GM12878 (cell line): ENCODE results near the gene SH2D5. TPM values are rescaled to one million over a fixed set of nuclear protein-coding genes. Genes with fewer than 3 reads are reported as not detected.

Experiments
- ATAC-seq: fragments of 200-7000 bp; cut with Tn5 transposase; 3 replicates; pipeline ENCODE4 v1.9.1; 2020; ENCODE audit warnings: mild to moderate bottlenecking, moderate library complexity
- BruUV-seq: library from RNA; stranded (reverse); fragments of 400-500 nt; replicated peaks from 2 replicates; lab custom pipeline; 2021; lab: Mats Ljungman, UMichigan
- CTCF ChIA-PET: fragments of 300-600 bp; sonication (Branson Sonifier 250); formaldehyde crosslinking; extraction: SDS; loops from one replicate; lab custom pipeline; 2021; ENCODE audit warnings: inconsistent platforms; lab: Yijun Ruan, JAX
- POLR2A ChIA-PET: fragments of 350-600 bp; formaldehyde crosslinking; extraction: SDS; loops from one replicate; lab custom pipeline; 2021; ENCODE audit warnings: inconsistent platforms; lab: Charles Lee
- RAD21 ChIA-PET: fragments of 300-600 bp; sonication (Branson Sonifier 250); formaldehyde crosslinking; loops from one replicate; lab custom pipeline; 2023; ENCODE audit warnings: antibody characterized with exemption; ENCODE audit not compliant: unreplicated experiment; lab: Charles Lee
- SMC1A ChIA-PET: fragments of 300-600 bp; sonication (Branson Sonifier 250); formaldehyde crosslinking; loops from one replicate; lab custom pipeline; 2023; ENCODE audit not compliant: unreplicated experiment, uncharacterized antibody; lab: Charles Lee
- DNase-seq: peaks from one replicate; pipeline ENCODE4 v3.0.0-alpha.2; 2011; ENCODE audit warnings: low read depth, low spot score
- FAIRE-seq: peaks from 3 replicates; lab custom pipeline; 2011; peaks lifted over from hg19 to GRCh38; lab: Jason Lieb, UNC
- H2AFZ ChIP-seq: 2 replicates; pipeline ENCODE4 v1.6.0; 2011; ENCODE audit warnings: low read depth, low read length, control low read depth; ENCODE audit not compliant: control insufficient read depth
- H3K27ac ChIP-seq: 2 replicates; pipeline ENCODE4 v1.5.1; 2011; ENCODE audit warnings: control low read depth; ENCODE audit not compliant: control insufficient read depth, insufficient read depth
- H3K27me3 ChIP-seq, 2 experiments: replicated peaks in 1 of 2; 2 replicates each; pipeline versions ENCODE4 v1.6.0 to v1.6.1; 2011; ENCODE audit warnings: low read length in 1 of 2; ENCODE audit not compliant: control insufficient read depth in 2 of 2, insufficient read depth in 2 of 2
- H3K36me3 ChIP-seq, 2 experiments: 2 replicates each; pipeline ENCODE4 v1.5.1; 2011; ENCODE audit warnings: low read length in 1 of 2; ENCODE audit not compliant: control insufficient read depth in 2 of 2, insufficient read depth in 2 of 2
- H3K4me1 ChIP-seq: 2 replicates; pipeline ENCODE4 v1.6.1; 2011; ENCODE audit warnings: mild to moderate bottlenecking, low read length, moderate library complexity, mixed read lengths; ENCODE audit not compliant: control insufficient read depth, insufficient read depth
- H3K4me2 ChIP-seq: 2 replicates; pipeline ENCODE4 v1.6.0; 2011; ENCODE audit warnings: control low read depth; ENCODE audit not compliant: control insufficient read depth, insufficient read depth
- H3K4me3 ChIP-seq: fragments of 200-600 bp; sonication (generic); 2 replicates; pipeline ENCODE4 v1.5.1; 2016
- H3K79me2 ChIP-seq: 2 replicates; pipeline ENCODE4 v1.6.0; 2011; ENCODE audit warnings: low read length; ENCODE audit not compliant: control insufficient read depth, insufficient read depth
- H3K9ac ChIP-seq: 2 replicates; pipeline ENCODE4 v1.8.0; 2011; ENCODE audit warnings: low read length, control low read depth, mixed read lengths; ENCODE audit not compliant: control insufficient read depth, insufficient read depth
- H3K9me3 ChIP-seq: replicated peaks from 3 replicates; pipeline ENCODE4 v1.5.1; 2011; ENCODE audit warnings: mild to moderate bottlenecking, low read length; ENCODE audit not compliant: control insufficient read depth, insufficient read depth
- H4K20me1 ChIP-seq: 2 replicates; pipeline ENCODE4 v1.6.0; 2011; ENCODE audit not compliant: control insufficient read depth, insufficient read depth
- POLR2AphosphoS2 ChIP-seq: IDR thresholded peaks from 2 replicates; pipeline ENCODE4 v1.6.1; 2011; ENCODE audit warnings: low read depth, mild to moderate bottlenecking, low read length, improper control_type of control experiment, moderate library complexity
- WGBS: methylation state at CpG from one replicate; pipeline ENCODE4 v1.1.6; 2016; ENCODE audit warnings: low lambda C conversion rate; ENCODE audit not compliant: insufficient replicate concordance, insufficient coverage; ENCODE audit errors: missing lambda C conversion rate; 5-methylcytosine and 5-hydroxymethylcytosine counted together
- in situ Hi-C: fragments of 300-500 bp; cut with MboI; formaldehyde crosslinking; loops from 9 replicates; pipeline ENCODE4 v1.14.3; 2018; ENCODE audit warnings: mixed read lengths
- intact Hi-C: fragments of 100-400 bp; cut with micrococcal nuclease; formaldehyde crosslinking; loops from one replicate; pipeline ENCODE4 v1.14.2; 2022; ENCODE audit not compliant: unreplicated experiment
- polyA plus RNA-seq, 11 experiments: library from polyadenylated mRNA; depleted of rRNA in 4 of 11; unstranded in 6 of 11; stranded (reverse) in 5 of 11; fragments of >200 nt; fragmentation: Nextera tagmentation in 4 of 11; fragmentation: Illumina TruSeq in 1 of 11; extraction: Ambion mirVana in 4 of 11; extraction: Trizol in 1 of 11; gene quantifications; 1 replicate in 1 of 11; 2 replicates in 10 of 11; pipeline versions ENCODE4 v1.2.1 to v1.2.3, GENCODE V29; 2011 to 2016; ENCODE audit warnings: inconsistent platforms in 2 of 11, missing spikeins in 2 of 11, low read depth in 1 of 11
- total RNA-seq, 4 experiments: library from RNA; depleted of rRNA in 3 of 4; stranded (reverse); fragments of >200 nt in 3 of 4; fragmentation: Illumina TruSeq in 1 of 4; extraction: Trizol in 1 of 4; gene quantifications; 2 replicates each; pipeline versions ENCODE4 v1.2.1 to v1.2.3, GENCODE V29; 2013 to 2021
- TF ChIP-seq, protein P1 (sequence below): IDR thresholded peaks from 2 replicates; pipeline ENCODE4 v1.6.1; 2011; ENCODE audit warnings: borderline replicate concordance, low read depth, mild to moderate bottlenecking, moderate library complexity, mixed read lengths, low read length; ENCODE audit not compliant: insufficient read depth; ENCODE audit errors: extremely low read length
- TF ChIP-seq, protein P2 (sequence below): IDR thresholded peaks from 2 replicates; pipeline ENCODE4 v1.6.1; 2011; ENCODE audit warnings: borderline replicate concordance, low read depth, mild to moderate bottlenecking, moderate library complexity, low read length; ENCODE audit not compliant: insufficient read depth, poor library complexity, severe bottlenecking

The SH2D5 gene
- total and polyA plus RNA-seq, 10 of the 15 experiments (the other 5 are each of a cell fraction or from before 2014, with no cell fraction given), result 0.03 to 0.62 (median 0.20) TPM; not detected in 3

GRCh38 chr1:20705203-20705755, 27.2 kb downstream of the SH2D5 start:
- WGBS, result 78% methylated on average over 15 of the region's 15 CpGs
- SMC1A ChIA-PET, result no interaction called here
- in situ Hi-C loops, result no loop called here

More at GRCh38 chr1:20705203-20705755, 27.2 kb downstream of the SH2D5 start:
- TF ChIP-seq POLR2AphosphoS2, result no peak
- TF ChIP-seq, protein P1, sequence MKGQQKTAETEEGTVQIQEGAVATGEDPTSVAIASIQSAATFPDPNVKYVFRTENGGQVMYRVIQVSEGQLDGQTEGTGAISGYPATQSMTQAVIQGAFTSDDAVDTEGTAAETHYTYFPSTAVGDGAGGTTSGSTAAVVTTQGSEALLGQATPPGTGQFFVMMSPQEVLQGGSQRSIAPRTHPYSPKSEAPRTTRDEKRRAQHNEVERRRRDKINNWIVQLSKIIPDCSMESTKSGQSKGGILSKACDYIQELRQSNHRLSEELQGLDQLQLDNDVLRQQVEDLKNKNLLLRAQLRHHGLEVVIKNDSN, result no peak
- TF ChIP-seq, protein P2, sequence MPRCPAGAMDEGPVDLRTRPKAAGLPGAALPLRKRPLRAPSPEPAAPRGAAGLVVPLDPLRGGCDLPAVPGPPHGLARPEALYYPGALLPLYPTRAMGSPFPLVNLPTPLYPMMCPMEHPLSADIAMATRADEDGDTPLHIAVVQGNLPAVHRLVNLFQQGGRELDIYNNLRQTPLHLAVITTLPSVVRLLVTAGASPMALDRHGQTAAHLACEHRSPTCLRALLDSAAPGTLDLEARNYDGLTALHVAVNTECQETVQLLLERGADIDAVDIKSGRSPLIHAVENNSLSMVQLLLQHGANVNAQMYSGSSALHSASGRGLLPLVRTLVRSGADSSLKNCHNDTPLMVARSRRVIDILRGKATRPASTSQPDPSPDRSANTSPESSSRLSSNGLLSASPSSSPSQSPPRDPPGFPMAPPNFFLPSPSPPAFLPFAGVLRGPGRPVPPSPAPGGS, result no peak
- Histone ChIP-seq H3K4me2 (no peak overlapping the region), H3K9ac (no peak overlapping the region), H3K9me3 (no peaks in the 10 kb centered on the region), H3K27me3 (no peaks in the 10 kb centered on the region; a peak in 1 of 4 replicates), H2AFZ (no peak overlapping the region), H3K36me3 (no peaks in the 10 kb centered on the region), H3K27ac (no peak overlapping the region), H3K4me1 (no peaks in the 10 kb centered on the region), H3K4me3 (no peak overlapping the region), H4K20me1 (no peaks in the 10 kb centered on the region), H3K79me2 (no peaks in the 10 kb centered on the region)
- no peak for ATAC-seq
- RAD21 ChIA-PET, result no interaction called here
- intact Hi-C loops, result no loop called here
- CTCF ChIA-PET, result no interaction called here
- no peak for FAIRE-seq
- POLR2A ChIA-PET, result no interaction called here
- no peak for DNase-seq
- no TSS peak for BruUV-seq
